Inflammatory macrophage (primary cell): ENCODE results near the gene MAS1.

Source experiments
- DNase-seq, 2 donors: peaks; one replicate each; pipeline ENCODE4 v3.0.0-alpha.2; 2020 to 2022

MAS1 gene

DNA sequence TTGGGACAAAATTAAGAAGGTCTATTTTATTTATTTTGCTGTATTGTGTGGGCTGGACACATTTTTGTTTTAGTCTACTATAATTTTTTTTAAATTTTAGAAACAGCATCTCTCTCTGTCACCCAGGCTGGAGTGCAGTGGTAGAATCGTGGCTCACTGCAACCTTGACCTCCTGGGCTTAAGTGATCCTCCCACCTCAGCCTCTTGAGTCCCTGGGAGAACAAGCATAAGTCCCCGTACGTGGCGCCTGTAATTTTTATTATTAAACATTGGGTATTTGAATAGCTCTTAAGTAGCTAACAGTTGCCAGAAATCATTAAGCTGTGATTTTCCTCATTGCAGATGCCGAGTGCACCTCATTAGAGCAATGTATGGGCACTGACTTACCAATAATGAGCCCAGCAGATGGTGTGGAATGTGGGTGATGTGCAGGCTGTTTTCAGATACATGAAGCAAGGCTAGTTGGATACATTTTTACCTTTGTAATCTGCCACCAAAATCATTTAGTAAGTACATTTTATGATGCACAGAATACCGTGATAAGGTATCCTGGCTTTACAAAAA, 10.3 kb upstream of the MAS1 start:
- DNase-seq: no peak

DNA sequence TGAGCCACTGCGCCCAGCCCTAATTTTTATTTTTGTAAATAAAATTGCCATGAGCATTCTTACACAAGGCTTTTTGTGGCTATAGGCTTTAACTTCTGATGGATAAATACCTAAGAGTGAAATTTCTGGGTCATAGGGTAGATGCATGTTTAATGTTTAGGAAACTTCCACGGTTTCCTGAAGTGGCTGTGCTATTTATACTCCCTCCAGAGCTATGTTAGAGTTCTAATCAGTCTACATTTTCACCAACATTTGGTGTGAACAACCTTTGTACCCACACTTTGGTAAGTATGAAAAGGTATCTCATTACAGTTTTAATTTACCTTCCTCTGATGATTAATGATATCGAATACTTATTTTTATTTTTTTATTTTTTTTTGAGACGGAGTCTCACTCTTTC, 6.1 kb upstream of the MAS1 start:
- DNase-seq: no peak

DNA sequence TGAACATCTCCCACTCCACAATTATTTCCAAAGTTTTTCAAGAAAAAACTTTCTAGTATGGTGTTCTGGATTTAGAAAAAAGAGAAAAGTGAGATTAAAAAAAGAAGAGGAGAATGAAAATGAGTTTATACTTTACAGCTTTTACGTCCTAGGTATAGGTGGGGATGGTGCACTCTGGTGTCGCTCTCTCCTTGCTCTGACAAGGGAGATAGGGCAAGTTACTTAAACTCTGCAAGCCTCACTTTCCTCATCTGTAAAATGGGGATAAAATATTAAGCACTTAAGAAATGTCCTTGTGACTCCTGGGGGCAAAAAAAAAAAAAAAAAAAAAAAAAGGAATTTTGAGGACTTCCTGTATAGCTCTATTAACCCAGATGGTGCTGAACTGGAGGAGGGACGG, 4.5 kb upstream of the MAS1 start:
- DNase-seq: no peak

DNA sequence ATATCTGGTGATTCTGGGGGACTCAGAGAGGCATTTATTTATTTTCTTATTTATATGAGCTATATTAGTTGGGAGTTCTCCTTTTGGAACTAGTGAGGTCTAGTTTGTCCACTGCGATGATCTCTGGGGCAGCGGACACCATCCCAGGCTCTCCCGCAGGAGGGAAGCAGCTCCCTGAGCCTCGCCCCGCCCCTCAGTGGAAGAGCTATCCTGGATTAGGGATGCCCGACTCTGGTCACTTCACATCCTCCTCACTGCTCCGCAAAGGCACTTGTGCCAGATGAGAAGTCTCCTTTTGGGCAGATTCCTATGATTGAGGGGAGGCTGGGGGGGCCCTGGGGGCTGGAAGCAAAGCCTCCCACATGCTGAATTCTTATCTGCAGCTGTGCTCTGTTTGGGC, 3.6 kb upstream of the MAS1 start:
- DNase-seq: no peak

DNA sequence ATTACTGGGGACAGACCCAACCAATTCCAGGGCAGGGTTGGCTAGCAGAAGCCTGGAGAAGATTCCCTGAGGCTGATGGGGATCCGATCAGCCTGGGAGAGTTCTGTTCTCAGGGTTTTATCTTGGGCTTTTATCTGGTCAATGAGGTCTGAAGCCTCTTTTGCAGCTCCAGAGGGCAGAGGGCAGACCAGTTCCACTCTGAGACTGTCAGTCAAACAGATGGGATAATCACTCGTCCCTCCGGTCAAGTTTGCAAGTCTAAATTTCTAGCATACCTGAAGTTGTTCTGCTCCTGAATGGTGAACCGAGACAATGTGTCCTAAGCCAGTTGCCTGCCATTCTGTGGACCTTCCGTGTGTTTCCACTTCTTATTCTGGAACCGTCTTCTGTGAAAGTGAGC, 3.0 kb upstream of the MAS1 start:
- no peak for DNase-seq

DNA sequence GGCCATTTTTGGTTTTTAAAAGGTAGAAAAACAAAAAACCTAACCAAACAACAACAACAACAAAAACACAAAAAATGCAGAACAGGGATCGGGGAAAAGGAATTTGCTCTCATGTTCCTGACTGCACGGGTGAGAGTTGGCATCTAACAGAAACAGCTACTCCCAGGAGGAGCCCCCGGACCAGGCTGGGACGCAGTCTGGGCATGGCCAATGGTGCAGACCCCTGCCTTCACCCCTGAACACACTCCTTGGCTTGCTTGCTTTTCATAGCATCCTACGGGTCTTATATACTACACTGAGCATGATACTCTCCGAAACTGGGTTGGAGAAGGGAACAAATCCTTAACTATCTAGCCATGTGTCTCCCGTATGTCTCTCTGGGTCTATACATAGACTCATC, 587 bp upstream of the MAS1 start:
- no peak for DNase-seq

DNA sequence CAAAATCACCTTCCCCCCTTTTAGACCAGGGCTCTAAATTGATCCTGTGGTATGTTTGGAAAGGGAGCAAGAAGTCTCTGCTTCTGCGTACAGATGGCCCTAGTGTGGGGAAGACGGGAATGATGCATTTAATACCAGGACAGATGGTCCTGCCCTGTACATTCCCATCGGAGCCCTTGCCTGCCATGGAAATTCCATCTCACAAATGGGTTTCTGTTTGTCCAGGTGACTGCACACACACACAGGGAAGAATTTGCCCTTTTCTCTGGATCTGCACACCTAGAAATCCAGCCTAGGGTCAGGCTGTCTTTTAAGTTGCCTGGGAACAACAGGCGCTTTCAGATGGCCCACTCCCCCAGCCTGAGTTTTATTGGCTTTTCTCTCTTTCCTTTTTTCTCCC, 1.3 kb downstream of the MAS1 start:
- DNase-seq: no peak

DNA sequence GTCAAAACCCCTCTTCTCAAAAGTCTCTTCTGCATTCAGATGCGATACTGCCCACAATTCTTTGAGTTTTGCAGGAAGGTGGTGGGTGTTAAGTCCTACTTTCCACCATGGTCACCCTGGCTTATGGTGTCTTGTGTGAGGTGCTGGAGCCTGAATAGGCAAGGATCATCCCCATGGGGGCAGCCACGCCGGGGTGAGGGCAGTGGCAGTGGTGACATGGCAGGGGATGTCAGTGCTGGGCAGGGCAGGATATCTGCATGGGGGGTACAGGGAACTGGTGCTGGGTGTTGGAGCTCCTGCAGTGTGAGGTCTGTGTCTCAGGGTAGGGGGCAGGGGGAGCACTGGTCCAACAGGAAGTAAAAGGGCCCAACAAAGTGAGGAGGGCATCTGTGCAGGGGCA, 2.3 kb downstream of the MAS1 start:
- DNase-seq: no peak

DNA sequence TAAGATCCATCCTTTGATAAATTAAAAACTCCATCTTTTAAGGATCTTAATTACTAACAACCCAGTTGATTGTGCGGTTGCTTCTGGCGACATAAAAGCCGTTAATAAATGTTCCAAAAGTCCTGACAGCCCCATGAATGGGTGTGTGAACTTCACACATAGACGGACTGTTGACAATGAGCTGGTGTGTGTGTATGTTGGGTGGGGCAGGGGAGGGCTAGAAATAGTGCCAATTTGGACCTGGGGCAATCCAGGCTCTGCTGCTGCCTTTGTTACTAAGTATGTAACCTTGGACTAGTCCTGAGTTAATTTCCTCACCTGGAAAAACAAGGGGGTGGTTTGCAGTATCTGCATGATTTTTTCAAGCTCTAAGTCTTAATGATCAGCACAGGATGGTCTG, 4.2 kb downstream of the MAS1 start:
- no peak for DNase-seq

DNA sequence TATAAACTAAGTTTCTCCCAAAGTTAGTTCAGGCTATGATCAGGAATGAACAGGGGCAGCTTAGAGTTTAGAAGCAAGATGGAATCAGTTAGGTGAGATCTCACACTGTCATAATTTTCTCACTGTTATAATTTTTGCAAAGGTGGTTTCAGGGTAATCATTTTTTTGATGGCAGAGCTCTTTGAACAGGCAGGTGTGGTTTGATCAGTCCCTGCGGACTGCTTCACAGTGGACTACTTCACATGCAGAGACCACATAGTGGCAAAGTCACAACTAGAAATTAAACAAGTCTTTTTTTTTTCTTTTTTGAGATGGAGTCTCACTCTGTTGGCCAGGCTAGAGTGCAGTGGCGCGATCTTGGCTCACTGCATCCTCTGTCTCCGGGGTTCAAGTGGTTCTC, 6.8 kb downstream of the MAS1 start:
- DNase-seq: no peak

DNA sequence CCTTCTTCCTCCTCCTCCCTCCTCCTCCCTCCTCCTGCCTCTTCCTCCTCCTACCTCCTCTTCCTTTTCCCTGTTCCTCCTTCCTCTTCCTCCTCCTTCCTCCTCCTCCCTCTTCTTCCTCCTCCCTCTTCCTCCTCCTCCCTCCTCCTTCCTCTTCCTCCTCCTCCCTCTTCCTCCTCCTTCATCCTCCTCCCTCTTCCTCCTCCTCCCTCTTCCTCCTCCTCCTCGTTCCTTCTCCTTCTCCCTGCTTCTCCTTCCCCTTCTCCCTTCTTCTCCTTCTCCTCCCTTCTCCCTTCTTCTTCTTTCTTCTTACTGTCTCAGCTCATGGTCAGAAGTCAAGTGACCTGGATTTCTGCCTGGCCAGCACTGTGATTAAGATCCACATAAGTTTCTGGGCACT, 7.7 kb downstream of the MAS1 start:
- DNase-seq: no peak

DNA sequence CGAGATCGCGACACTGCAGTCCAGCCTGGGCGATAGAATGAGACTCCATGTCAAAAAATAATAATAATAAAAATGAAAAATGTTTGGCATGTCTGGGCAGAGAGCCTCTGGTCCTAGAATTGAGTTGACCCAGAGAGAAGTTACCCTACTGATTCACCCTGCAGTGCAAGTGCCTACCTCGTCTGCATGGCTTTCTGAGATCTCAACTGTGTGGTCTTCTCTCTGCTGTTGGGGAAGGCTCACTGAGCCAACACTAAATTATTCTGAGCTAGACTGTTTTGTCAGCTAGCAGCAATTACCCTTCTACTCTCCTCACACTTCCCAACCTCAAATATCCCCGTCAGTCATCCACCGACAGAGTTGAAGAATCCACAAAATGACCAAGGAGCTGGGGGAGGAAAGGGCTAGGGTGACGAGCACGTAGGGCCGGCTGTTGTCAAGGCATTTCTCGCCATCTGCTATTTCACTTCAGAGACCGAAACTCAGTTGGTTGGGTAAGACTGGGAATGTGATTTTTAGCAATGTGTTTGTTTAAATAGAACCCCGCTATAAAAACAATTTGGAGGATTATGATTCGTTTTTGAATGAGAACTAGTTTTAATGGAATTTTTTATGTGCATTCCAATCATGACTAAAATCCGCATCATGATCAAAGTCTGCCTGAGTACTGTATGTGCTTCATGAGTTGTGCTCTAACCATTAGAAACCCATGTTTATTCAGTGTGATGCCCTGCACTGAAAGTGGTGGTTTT, 9.4 kb downstream of the MAS1 start:
- no peak for DNase-seq

DNA sequence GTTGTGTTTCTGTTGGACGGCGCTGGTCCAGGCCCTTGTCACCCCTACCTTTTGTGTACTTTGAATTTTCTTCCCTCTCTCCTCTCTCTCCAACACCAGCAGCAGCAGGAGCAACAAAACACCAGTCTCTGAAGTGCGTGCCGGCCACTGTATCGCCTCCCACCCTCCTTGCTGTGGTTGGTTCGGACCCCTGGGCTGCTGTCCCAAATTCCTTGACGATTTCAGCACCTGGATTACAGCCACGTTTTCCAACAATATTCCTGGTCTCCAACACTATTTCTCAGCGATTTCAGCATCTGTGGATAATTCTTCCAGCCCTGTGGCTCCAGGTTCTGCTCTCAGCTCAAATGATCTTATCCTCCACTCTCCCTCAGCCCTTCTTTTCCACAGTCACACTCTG, 11.8 kb downstream of the MAS1 start:
- no peak for DNase-seq

DNA sequence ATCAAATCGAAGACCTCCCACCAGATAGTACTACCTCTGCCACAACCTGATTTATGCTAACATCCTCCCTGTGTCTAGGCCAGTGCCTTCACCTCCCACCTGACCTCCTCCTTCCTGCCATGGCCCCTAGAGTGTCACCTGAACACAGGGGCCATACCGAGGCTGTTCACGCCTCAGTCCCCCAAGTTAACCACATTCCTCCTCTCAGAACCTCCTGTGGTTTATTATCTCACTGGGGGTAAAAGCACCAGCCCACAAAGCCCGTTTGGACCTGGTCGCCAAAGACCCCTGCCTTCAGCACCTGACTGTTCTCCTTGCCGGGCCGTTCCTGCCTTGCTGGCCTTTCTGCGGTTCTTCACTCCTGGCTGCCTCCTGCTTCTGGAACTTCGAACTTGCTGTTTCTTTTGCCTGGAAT, 13.7 kb downstream of the MAS1 start:
- DNase-seq: no peak

DNA sequence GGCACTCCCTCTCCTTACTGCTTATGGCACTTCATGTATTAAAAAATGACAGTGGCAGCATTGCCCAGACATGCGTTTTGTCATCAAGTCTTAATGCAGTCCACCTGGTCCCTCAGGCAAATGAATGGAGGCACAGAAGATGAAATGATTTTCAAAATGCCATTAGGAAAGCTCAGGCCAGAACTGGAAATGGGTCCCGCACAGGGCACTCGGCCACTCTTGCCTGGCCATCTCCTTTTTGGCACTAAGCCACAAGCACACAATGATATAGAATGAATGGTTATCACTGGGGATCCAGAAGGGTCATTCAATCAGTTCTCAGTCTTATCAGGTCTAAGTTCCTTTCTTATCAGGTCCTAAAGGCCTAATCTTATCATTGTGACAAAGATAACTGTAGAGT, 15.6 kb downstream of the MAS1 start:
- no peak for DNase-seq

DNA sequence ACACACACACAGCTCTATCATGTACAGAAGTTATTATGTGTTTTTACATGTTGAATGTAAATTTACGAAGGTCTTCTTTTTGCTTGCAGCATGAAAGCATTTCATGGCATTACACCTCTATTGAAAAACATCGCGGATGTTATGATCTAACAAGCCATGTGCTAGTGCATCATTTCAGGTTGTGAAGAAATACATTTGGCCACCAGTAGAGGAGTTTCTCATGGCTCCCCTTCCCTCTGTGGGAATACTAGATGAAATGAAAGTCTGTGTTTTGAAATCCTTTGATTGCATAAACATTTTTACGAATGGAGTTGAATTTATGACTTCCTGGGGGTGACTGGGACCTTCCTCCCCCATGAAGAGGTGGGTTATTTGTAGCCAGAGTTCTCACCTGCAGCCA, 17.7 kb downstream of the MAS1 start:
- DNase-seq: peak; percentile 67 to 70

DNA sequence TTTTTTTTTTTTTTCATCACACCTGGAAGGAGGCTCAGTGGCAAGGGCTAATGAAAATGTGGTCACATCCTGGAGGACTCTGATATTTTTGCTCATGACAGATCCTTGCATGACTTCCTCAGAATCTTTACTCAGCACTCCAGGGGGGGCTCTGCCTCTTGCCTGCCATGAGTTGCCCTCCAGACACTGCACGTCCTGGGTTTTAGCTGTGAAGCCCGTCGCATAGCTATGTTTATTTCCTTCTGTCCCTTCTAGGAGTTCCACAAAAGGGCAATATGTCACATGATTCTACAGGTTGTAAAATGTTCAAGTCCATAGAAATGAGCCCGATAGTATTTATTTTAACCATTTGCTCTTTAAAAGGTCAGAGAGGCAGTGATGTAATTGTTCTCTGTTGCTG, 18.2 kb downstream of the MAS1 start:
- DNase-seq: no peak

DNA sequence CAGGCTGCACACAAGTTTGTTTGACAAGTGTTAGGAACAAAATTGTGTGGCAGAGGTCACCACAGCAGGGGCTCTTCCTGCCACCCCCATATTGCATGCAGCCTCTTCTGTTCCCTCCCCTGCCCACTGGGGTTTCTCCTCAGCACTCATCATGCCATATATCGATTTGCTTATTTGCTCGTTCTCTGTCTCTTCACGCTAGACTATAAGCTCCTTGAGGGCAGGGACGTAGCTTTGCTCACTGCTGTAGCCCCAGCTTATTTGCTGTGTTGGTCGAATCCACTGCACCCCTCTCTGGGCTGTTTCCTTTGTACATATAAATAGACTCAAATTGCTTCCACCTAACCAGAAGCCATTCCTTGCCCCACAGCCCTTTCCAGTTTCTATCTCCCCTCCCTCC, 19.6 kb downstream of the MAS1 start:
- no peak for DNase-seq

DNA sequence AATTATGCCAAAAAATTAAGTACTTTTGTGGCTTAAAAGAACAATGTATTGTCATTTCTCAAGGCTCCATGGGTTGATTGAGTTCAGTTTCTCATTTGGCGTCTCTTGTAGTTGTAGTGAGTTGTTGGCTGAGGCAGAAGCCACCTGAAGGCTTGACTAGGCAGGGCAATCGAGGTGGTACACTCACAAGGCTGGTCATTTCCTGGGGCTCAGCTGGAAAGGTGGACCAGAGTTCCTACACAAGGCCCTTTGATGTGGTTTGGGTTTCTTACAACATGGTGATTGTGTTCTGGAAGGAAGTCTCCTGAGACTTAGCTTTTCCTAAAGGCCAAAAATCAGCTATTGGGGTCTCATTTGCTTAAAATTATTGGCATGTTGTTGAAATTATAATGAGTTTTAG, 22.6 kb downstream of the MAS1 start:
- no peak for DNase-seq

DNA sequence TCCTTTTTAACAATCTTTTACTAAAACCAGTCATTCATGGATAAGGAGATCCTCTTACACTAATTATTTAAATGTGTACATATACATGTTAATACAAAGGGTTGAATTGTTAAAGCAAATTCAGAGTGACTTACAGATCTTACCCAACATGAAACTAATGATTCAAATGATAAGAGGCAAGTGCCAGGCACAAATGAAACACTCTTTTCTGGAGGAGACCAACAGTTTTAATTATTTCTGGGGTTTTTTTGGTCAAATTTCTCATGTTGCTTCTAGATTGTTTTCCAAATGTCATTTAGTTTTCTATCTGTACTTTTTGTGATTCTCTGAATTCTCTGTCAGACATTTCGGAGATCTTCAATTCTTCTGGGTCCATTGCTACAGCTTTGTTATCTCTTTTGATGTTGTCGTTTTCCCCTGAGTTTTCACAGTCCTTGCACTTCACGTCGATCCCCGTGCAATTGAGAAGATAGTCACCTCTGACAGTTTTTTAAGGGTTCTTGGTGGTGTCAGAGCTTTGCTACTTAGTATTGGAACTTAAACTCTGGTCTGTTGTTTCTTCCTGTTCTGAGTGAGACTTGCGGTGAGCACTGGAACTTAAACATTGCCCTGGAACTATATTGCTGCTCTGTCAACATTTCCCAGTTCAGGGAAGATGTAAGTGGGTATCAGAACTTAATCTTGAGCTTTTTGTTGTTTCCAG, 23.2 kb downstream of the MAS1 start:
- no peak for DNase-seq

DNA sequence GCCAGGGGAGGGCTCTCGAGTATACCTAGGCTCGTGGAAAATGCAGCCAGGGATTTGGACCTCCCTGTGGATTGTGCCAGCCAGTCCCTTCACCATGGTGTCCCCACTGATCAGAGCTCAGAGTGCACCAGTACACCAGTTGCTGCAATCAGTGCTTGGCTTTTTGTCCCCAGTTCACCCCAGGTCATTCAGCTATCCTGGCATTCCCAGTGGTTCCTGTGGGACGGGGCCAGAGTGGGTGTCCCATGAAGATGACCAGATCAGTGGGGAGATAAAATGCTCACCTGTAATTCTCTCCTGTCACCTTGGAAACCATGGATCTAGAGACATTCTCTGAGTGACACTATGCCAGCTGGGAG, 23.8 kb downstream of the MAS1 start:
- no peak for DNase-seq

DNA sequence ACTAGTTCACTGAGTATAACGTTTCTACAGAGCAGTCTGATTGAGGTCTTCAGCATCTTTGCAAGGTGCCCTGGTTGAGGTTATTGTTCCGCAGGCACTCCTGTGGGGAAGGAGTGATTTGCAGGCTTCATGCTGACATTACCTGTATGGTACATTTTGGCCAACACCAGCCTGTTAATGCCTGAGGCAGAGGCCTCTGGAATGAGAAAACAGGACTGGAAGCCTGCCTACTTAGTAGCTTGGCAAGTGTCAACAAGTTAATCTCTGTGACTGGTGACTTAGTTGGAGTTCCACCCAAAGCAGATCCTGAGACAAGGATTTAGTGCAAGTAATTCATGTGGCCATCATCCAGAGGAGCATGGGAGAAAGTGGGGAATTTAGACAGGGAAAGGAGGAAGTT, 24.6 kb downstream of the MAS1 start:
- no peak for DNase-seq

DNA sequence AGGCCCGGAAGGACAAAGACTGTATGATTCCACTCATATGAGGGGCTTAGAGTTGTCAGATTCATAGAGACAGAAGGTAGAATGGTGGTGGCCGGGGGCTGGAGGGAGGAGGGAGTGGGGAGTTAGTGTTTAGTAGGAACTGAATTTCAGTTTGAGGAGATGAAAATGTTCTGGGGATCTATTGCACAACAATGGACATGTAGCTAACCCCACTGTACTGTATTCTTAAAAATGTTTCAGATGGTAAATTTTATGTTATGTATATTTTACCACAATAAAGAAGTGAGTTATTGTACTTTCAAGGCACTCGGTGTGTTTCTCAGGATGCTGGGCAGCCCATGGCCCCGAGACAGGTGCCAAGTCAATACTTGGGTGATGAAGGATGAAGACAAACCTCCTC, 25.4 kb downstream of the MAS1 start:
- no peak for DNase-seq

DNA sequence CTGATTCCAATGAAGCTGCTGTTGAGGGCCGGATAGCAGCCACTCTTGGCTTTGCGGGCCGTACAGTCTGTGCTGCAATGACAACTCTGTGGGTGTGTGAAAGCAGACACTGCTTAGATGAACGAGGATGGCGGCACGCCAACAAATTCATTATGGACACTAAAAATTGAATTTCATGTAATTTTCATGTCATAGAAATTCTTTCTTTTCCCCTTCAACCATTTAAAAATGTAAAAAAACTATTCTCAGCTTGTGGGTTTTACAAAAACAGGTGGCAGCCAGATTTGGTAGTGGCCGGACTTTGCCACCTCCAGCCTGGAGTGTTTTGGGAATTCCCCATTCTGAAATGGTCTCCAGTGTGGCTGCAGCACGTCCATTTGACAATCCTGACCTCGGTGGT, 26.0 kb downstream of the MAS1 start:
- DNase-seq: no peak
